Fibroblast of mammary gland (primary cell): Measurements from ENCODE around the gene ISL1.

Experiments used
- DNase-seq: peaks from one replicate; pipeline ENCODE4 v3.0.0-alpha.2; 2010; ENCODE audit warnings: low read depth
- H3K4me3 ChIP-seq: 2 replicates; pipeline ENCODE4 v1.5.1; 2011; ENCODE audit warnings: low read depth, mild to moderate bottlenecking, low read length, moderate library complexity; ENCODE audit not compliant: control insufficient read depth
- CTCF ChIP-seq: conservative IDR thresholded peaks from 2 replicates; pipeline ENCODE4 v1.5.1; 2011; ENCODE audit warnings: low read depth, low read length, inconsistent platforms; ENCODE audit not compliant: control insufficient read depth, insufficient read depth

Gene ISL1

GRCh38 chr5:51433052-51433710, 49.9 kb downstream of the ISL1 start:
- no peak for DNase-seq
- no peak for TF ChIP-seq CTCF
- no peak overlapping the region for H3K4me3 ChIP-seq

DNA sequence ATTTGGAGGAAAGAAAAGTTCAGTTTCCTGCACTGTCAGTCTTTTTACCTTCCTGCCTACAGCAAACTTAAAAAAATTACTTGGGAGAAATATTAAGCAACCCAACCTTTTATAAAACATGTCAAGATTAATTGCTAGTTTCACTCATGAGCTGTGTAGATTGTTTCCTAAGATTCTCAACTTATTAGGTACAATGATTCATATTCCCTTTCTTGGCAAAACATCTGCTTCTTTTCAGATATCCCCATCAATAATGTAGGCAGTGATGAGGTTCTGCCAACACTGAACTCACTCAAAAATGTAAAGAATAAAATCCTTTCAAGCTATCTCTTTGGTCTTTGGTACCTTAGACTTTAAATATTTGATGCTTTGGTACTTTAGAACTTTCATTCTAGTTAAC, 56.0 kb downstream of the ISL1 start:
- no peak for TF ChIP-seq CTCF
- DNase-seq: no peak

More for the DNA sequence above, 56.0 kb downstream of the ISL1 start:
- no peak overlapping the region for H3K4me3 ChIP-seq
